Measurements from ENCODE around the gene ZNF710. TPM values are rescaled to one million over a fixed set of nuclear protein-coding genes. Genes with fewer than 3 reads are reported as not detected.

The ZNF710 gene
- total RNA-seq, 1 experiment from 2014 or later: 40.7 TPM

- H3K27ac Mint-ChIP-seq: no peak overlapping the region
Observed at GRCh38 chr15:89963301-89964231, 37.6 kb upstream of the ZNF710 start.

More at GRCh38 chr15:89963301-89964231, 37.6 kb upstream of the ZNF710 start:
- Mint-ChIP-seq H3K4me3 (no peak overlapping the region), H3K27me3 (ENCODE audit: low read depth) (no peaks in the 10 kb centered on the region; the same call in 1 of the 2 replicates), H3K36me3 (ENCODE audit: insufficient read depth in 1 of 3, low read depth in 3 of 3) (no peaks in the 10 kb centered on the region), H3K4me1 (no peaks in the 10 kb centered on the region), H3K9me3 (no peaks in the 10 kb centered on the region)
- Histone ChIP-seq H4K5ac (ENCODE audit: insufficient read length, low read depth, low read length) (no peak overlapping the region), H3K79me2 (ENCODE audit: insufficient read depth, low read length) (no peaks in the 10 kb centered on the region), H2BK5ac (ENCODE audit: insufficient read length, low read length) (no peak overlapping the region), H4K91ac (ENCODE audit: insufficient read length, low read depth, low read length) (no peak overlapping the region), H3K14ac (ENCODE audit: insufficient read depth, low read length) (no peak overlapping the region), H3K27me3 (ENCODE audit: insufficient read depth, low read length) (no peaks in the 10 kb centered on the region), H2AFZ (ENCODE audit: low read length) (no peak overlapping the region), H2BK120ac (ENCODE audit: low read depth, low read length, poor library complexity, severe bottlenecking) (no peak overlapping the region), H3K4ac (ENCODE audit: low read depth, low read length) (no peak overlapping the region), H3K56ac (ENCODE audit: insufficient read length, low read depth, low read length) (no peak overlapping the region), H3K4me2 (ENCODE audit: insufficient read depth, insufficient read length, low read length) (no peak overlapping the region), H3K79me1 (ENCODE audit: insufficient read depth, low read depth, low read length, poor library complexity, severe bottlenecking) (no peaks in the 10 kb centered on the region), H3K4me1 (ENCODE audit: insufficient read depth, low read length) (no peaks in the 10 kb centered on the region), H2BK20ac (ENCODE audit: low read depth, low read length, poor library complexity, severe bottlenecking) (no peak overlapping the region), H3K9ac (ENCODE audit: extremely low read depth, insufficient read length, low read length) (no peak overlapping the region), H3K23me2 (ENCODE audit: insufficient read length, low read depth, low read length, poor library complexity, severe bottlenecking) (no peaks in the 10 kb centered on the region), H3K9me3 (ENCODE audit: control insufficient read depth, low read depth, low read length) (no peaks in the 10 kb centered on the region), H3K27ac (ENCODE audit: insufficient read length, low read depth, low read length) (no peak overlapping the region), H4K8ac (replicated peaks; ENCODE audit: insufficient read length, low read depth, low read length) (no peak overlapping the region), H3T11ph (ENCODE audit: low read length) (no peak overlapping the region), H2AK5ac (ENCODE audit: insufficient read length, low read length) (no peak overlapping the region), H3K23ac (ENCODE audit: insufficient read length, low read depth, low read length) (no peak overlapping the region), H2BK15ac (ENCODE audit: low read depth, low read length) (no peak overlapping the region), H3K18ac (ENCODE audit: insufficient read length, low read depth, low read length) (no peak overlapping the region), H2BK12ac (ENCODE audit: insufficient read length, low read depth, low read length) (no peak overlapping the region), H4K20me1 (ENCODE audit: control insufficient read depth, insufficient read depth, insufficient read length) (no peaks in the 10 kb centered on the region)
- TF ChIP-seq, protein P1, sequence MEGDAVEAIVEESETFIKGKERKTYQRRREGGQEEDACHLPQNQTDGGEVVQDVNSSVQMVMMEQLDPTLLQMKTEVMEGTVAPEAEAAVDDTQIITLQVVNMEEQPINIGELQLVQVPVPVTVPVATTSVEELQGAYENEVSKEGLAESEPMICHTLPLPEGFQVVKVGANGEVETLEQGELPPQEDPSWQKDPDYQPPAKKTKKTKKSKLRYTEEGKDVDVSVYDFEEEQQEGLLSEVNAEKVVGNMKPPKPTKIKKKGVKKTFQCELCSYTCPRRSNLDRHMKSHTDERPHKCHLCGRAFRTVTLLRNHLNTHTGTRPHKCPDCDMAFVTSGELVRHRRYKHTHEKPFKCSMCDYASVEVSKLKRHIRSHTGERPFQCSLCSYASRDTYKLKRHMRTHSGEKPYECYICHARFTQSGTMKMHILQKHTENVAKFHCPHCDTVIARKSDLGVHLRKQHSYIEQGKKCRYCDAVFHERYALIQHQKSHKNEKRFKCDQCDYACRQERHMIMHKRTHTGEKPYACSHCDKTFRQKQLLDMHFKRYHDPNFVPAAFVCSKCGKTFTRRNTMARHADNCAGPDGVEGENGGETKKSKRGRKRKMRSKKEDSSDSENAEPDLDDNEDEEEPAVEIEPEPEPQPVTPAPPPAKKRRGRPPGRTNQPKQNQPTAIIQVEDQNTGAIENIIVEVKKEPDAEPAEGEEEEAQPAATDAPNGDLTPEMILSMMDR (conservative IDR thresholded peaks at IDR 0.05): no peak
- WGBS (ENCODE audit: extremely low coverage, insufficient read length, low lambda C conversion rate): no CpG with 5 or more reads among the region's 11 CpGs
- no peak for DNase-seq
